ENCODE measurements around the gene ACTMAP.

DNA sequence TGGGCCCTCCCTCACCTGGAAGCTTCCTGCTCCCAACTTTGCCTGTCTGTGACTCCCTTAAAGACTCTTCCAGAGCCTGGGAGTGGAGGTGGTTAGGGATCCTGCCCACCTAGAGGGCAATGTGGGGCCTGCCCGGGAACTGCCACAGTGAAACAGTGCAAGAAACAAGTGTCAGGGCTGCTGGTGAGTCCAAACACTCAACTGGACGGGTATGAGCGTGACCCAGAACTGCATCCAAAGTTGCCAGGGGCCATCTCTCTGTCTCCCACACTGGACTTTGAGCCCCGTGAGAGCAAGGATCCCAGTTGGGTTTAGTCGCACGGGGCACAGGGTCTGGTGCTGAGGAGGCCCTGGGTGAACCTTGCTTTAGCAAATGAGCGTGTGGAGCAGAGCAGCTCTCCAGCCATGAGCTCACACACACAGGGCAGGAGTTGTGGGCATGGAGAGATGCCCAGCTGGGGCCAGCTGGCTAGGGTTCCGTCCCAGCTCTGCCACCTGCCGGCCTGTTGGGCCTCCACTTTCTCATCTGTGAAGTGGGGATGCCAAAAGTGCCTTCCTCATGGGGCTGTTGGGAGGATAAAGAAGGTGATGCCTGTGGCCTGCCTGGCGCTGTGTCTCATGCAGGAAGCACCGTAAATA is 57.0 kb downstream of the ACTMAP start:
- no peak for TF ChIP-seq CTCF (IDR thresholded peaks at IDR 0.05)
- no peak for TF ChIP-seq FOXM1 (IDR thresholded peaks at IDR 0.05; ENCODE audit: low read depth)
- no peak for TF ChIP-seq ZBTB33 (IDR thresholded peaks at IDR 0.05; ENCODE audit: borderline replicate concordance, low read depth)
- TF ChIP-seq TAF1 (IDR thresholded peaks at IDR 0.05; ENCODE audit: borderline replicate concordance, low read depth, low read length) = no peak
- TF ChIP-seq IRF3 (IDR thresholded peaks at IDR 0.05; ENCODE audit: low read depth, low read length) = no peak
- no peak for TF ChIP-seq EP300 (IDR thresholded peaks at IDR 0.05; ENCODE audit: borderline replicate concordance in 1 of 2, low read depth in 1 of 2, low read length in 1 of 2)
- no peak for TF ChIP-seq POLR2AphosphoS5 (IDR thresholded peaks at IDR 0.05; ENCODE audit: low read depth, low read length)

All from SK-N-SH (cell line).